GM19468 (cell line): ENCODE measurements around the gene ZNF423.
A peak's percentile ranks its signal among the peaks of the same experiment; 100 is the strongest.

Experiments used
- ATAC-seq: cut with Tn5 transposase; IDR thresholded peaks from one replicate; pipeline ENCODE4 v1.9.1; 2021; ENCODE audit warnings: mild to moderate bottlenecking, moderate library complexity, moderate number of reproducible peaks; ENCODE audit not compliant: unreplicated experiment; ENCODE audit errors: extremely low read depth

ZNF423 gene

GRCh38 chr16:49477250-49477895, 378.5 kb downstream of the ZNF423 start:
- ATAC-seq: no peak

- ATAC-seq: no peak
Observed at GRCh38 chr16:49474741-49475140, 381.2 kb downstream of the ZNF423 start.

GRCh38 chr16:49473773-49474172, 382.1 kb downstream of the ZNF423 start:
- ATAC-seq: no peak

- no peak for ATAC-seq
Observed at GRCh38 chr16:49473131-49473530, 382.8 kb downstream of the ZNF423 start.

- no peak for ATAC-seq
Observed at GRCh38 chr16:49472598-49472997, 383.3 kb downstream of the ZNF423 start.

- no peak for ATAC-seq
Observed at GRCh38 chr16:49471038-49471727, 384.7 kb downstream of the ZNF423 start.

- ATAC-seq: no peak
Observed at GRCh38 chr16:49470513-49470991, 385.4 kb downstream of the ZNF423 start.

GRCh38 chr16:49469930-49470451, 385.9 kb downstream of the ZNF423 start:
- ATAC-seq: no peak

GRCh38 chr16:49469311-49469670, 386.6 kb downstream of the ZNF423 start:
- ATAC-seq: no peak

- ATAC-seq: no peak
Observed at GRCh38 chr16:49468611-49469310, 387.2 kb downstream of the ZNF423 start.

GRCh38 chr16:49467540-49468372, 388.2 kb downstream of the ZNF423 start:
- no peak for ATAC-seq

GRCh38 chr16:49466881-49467280, 389.0 kb downstream of the ZNF423 start:
- no peak for ATAC-seq

- ATAC-seq: no peak
Observed at GRCh38 chr16:49466529-49466831, 389.4 kb downstream of the ZNF423 start.

GRCh38 chr16:49465661-49466528, 390.0 kb downstream of the ZNF423 start:
- no peak for ATAC-seq

GRCh38 chr16:49464877-49465504, 390.9 kb downstream of the ZNF423 start:
- no peak for ATAC-seq

GRCh38 chr16:49464093-49464492, 391.8 kb downstream of the ZNF423 start:
- ATAC-seq: no peak

GRCh38 chr16:49463529-49463928, 392.4 kb downstream of the ZNF423 start:
- peak; percentile 81 for ATAC-seq

- no peak for ATAC-seq
Observed at GRCh38 chr16:49462989-49463371, 392.9 kb downstream of the ZNF423 start.

GRCh38 chr16:49462362-49462988, 393.4 kb downstream of the ZNF423 start:
- no peak for ATAC-seq
